ENCODE measurements around the gene NT5M.

NT5M gene

GRCh38 chr17:17344507-17345293, 41.5 kb downstream of the NT5M start:
- DNase-seq, result no peak

GRCh38 chr17:17345294-17345597, 42.1 kb downstream of the NT5M start:
- DNase-seq, result no peak

- no peak for DNase-seq
These were observed 42.7 kb downstream of the NT5M start for GRCh38 chr17:17345686-17346427.

- no peak for DNase-seq
These were observed 43.5 kb downstream of the NT5M start for GRCh38 chr17:17346428-17347233.

- DNase-seq, result no peak
These were observed 44.2 kb downstream of the NT5M start for GRCh38 chr17:17347234-17347955.

- DNase-seq, result no peak
These were observed 45.0 kb downstream of the NT5M start for GRCh38 chr17:17347956-17348871.

GRCh38 chr17:17348872-17349723, 45.9 kb downstream of the NT5M start:
- no peak for DNase-seq

GRCh38 chr17:17349724-17350106, 46.5 kb downstream of the NT5M start:
- DNase-seq, result no peak

GRCh38 chr17:17350491-17351355, 47.5 kb downstream of the NT5M start:
- DNase-seq, result no peak

- no peak for DNase-seq
These were observed 48.3 kb downstream of the NT5M start for GRCh38 chr17:17351356-17351891.

GRCh38 chr17:17351901-17352781, 49.0 kb downstream of the NT5M start:
- no peak for DNase-seq

GRCh38 chr17:17352836-17353624, 49.9 kb downstream of the NT5M start:
- no peak for DNase-seq

GRCh38 chr17:17353625-17354484, 50.7 kb downstream of the NT5M start:
- no peak for DNase-seq

GRCh38 chr17:17354560-17355349, 51.6 kb downstream of the NT5M start:
- DNase-seq, result peak; percentile 37

- no peak for DNase-seq
These were observed 52.3 kb downstream of the NT5M start for GRCh38 chr17:17355426-17355825.
